Calu3 (cell line): Measurements from ENCODE around the gene SULT1E1. TPM values are rescaled to one million over a fixed set of nuclear protein-coding genes. Genes with fewer than 3 reads are reported as not detected.

Experiments used
- BruUV-seq: library from RNA; stranded (reverse); fragments of 400-500 nt; replicated peaks from 2 replicates; lab custom pipeline; 2021; lab: Mats Ljungman, UMichigan
- CTCF ChIA-PET: fragments of 300-600 bp; sonication (Branson Sonifier 250); formaldehyde crosslinking; loops from one replicate; lab custom pipeline; 2022; ENCODE audit warnings: antibody characterized with exemption; lab: Charles Lee
- DNase-seq: peaks from one replicate; pipeline ENCODE4 v3.0.0; 2022
- H3K27ac Mint-ChIP-seq: one replicate; pipeline ENCODE4 v1.8.0; 2022; ENCODE audit warnings: mixed read lengths; ENCODE audit not compliant: unreplicated experiment
- H3K27me3 Mint-ChIP-seq: one replicate; pipeline ENCODE4 v1.8.0; 2022; ENCODE audit warnings: mixed read lengths; ENCODE audit not compliant: unreplicated experiment
- H3K36me3 Mint-ChIP-seq: one replicate; pipeline ENCODE4 v1.8.0; 2022; ENCODE audit warnings: mild to moderate bottlenecking, moderate library complexity, mixed read lengths; ENCODE audit not compliant: insufficient read depth, unreplicated experiment
- H3K4me1 Mint-ChIP-seq: one replicate; pipeline ENCODE4 v1.8.0; 2022; ENCODE audit warnings: mild to moderate bottlenecking, low read depth, mixed read lengths; ENCODE audit not compliant: unreplicated experiment
- H3K4me3 Mint-ChIP-seq: one replicate; pipeline ENCODE4 v1.8.0; 2022; ENCODE audit warnings: mild to moderate bottlenecking, low read depth, moderate library complexity, mixed read lengths; ENCODE audit not compliant: unreplicated experiment
- H3K9me3 Mint-ChIP-seq: one replicate; pipeline ENCODE4 v1.8.0; 2022; ENCODE audit warnings: low read depth, mixed read lengths; ENCODE audit not compliant: unreplicated experiment
- intact Hi-C: fragments of 100-400 bp; cut with micrococcal nuclease; formaldehyde crosslinking; loops from one replicate; pipeline ENCODE4 v1.10.0; 2022; ENCODE audit not compliant: unreplicated experiment
- total RNA-seq: library from RNA; stranded (reverse); gene quantifications from 2 replicates; pipeline ENCODE4 v1.2.3, GENCODE V29; 2022
- TF ChIP-seq, protein P1 (sequence below): fragments of 200-600 bp; IDR thresholded peaks from one replicate; pipeline ENCODE4 v1.8.0; 2022; ENCODE audit warnings: antibody characterized with exemption; ENCODE audit not compliant: unreplicated experiment

The SULT1E1 gene
- total RNA-seq, 1 experiment from 2014 or later: 2.4 TPM

DNA sequence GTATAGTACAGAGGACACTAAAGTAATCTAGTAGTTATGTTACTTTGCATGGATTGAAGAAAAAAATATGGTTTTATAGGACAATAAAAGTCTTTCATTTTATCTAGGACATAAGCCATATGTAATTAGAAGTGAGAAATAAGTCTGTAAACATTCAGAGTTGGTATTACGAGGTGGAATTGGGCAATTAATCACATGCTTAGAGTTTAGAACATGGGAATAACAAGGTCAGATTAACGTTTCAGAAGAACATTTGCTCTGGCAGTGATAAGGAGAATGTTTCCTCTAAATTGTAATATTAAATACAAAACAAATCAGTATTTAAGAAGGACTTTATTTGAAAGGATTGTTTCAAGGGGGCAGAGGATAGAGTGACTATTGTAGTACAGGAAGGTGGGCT lies 15.6 kb upstream of the SULT1E1 start:
- Mint-ChIP-seq H3K4me3 (no peak overlapping the region), H3K9me3 (no peaks in the 10 kb centered on the region), H3K27ac (no peak overlapping the region), H3K27me3 (no peaks in the 10 kb centered on the region), H3K36me3 (no peaks in the 10 kb centered on the region), H3K4me1 (peaks cover 32% of the 10 kb centered on the region)
- no TSS peak for BruUV-seq
- TF ChIP-seq, protein P1, sequence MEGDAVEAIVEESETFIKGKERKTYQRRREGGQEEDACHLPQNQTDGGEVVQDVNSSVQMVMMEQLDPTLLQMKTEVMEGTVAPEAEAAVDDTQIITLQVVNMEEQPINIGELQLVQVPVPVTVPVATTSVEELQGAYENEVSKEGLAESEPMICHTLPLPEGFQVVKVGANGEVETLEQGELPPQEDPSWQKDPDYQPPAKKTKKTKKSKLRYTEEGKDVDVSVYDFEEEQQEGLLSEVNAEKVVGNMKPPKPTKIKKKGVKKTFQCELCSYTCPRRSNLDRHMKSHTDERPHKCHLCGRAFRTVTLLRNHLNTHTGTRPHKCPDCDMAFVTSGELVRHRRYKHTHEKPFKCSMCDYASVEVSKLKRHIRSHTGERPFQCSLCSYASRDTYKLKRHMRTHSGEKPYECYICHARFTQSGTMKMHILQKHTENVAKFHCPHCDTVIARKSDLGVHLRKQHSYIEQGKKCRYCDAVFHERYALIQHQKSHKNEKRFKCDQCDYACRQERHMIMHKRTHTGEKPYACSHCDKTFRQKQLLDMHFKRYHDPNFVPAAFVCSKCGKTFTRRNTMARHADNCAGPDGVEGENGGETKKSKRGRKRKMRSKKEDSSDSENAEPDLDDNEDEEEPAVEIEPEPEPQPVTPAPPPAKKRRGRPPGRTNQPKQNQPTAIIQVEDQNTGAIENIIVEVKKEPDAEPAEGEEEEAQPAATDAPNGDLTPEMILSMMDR: no peak
- intact Hi-C loops: no loop called here
- CTCF ChIA-PET: no interaction called here
- DNase-seq: no peak

DNA sequence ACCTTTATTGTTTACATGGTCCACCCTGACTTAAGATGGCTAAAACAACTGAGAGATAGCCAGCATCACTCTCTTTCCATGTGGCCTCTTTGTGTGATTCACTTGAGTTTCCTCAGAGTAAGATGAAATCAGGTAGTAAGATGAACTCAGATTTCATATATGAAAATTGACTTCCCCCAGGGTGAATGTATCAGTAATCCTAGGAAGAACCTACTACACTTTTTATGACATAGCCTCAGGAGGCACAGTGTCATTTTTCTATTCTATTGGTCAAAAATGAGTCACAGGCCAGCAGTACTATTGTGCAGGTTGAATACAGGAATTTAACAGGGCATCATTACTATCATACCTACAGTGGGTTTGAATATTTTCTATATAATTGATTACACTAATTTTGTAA lies 14.6 kb upstream of the SULT1E1 start:
- no peak overlapping the region for H3K4me3 Mint-ChIP-seq
- CTCF ChIA-PET: no interaction called here
- no peaks in the 10 kb centered on the region for H3K9me3 Mint-ChIP-seq
- TF ChIP-seq, protein P1: no peak
- no peaks in the 10 kb centered on the region for H3K36me3 Mint-ChIP-seq
- no peak overlapping the region for H3K27ac Mint-ChIP-seq
- no peak for DNase-seq
- H3K27me3 Mint-ChIP-seq: no peaks in the 10 kb centered on the region
- intact Hi-C loops: no loop called here
- BruUV-seq: no TSS peak
- peaks cover 32% of the 10 kb centered on the region for H3K4me1 Mint-ChIP-seq

DNA sequence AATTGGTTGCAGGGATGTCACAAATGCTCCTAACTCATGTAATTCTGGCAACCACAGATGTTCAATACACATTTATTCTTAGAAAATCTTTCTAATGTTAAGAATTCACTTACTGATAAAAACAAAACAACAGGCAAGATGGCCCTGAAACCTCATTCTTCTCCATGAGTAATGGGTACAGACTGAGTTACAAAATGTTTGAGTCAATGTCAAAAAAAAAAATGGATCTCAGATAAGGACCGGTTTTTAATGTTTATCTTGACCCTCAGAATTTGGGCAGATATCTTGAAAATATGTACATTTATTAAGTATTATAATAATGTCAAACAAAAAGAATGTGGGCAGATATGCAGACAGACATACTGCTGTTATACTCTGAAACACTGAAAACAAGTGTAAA lies 1.8 kb upstream of the SULT1E1 start:
- BruUV-seq: no TSS peak
- no peak overlapping the region for H3K27ac Mint-ChIP-seq
- no peaks in the 10 kb centered on the region for H3K9me3 Mint-ChIP-seq
- H3K4me3 Mint-ChIP-seq: no peak overlapping the region
- CTCF ChIA-PET: no interaction called here
- DNase-seq: no peak
- intact Hi-C loops: no loop called here
- no peaks in the 10 kb centered on the region for H3K36me3 Mint-ChIP-seq
- no peaks in the 10 kb centered on the region for H3K4me1 Mint-ChIP-seq
- TF ChIP-seq, protein P1: no peak
- no peaks in the 10 kb centered on the region for H3K27me3 Mint-ChIP-seq

DNA sequence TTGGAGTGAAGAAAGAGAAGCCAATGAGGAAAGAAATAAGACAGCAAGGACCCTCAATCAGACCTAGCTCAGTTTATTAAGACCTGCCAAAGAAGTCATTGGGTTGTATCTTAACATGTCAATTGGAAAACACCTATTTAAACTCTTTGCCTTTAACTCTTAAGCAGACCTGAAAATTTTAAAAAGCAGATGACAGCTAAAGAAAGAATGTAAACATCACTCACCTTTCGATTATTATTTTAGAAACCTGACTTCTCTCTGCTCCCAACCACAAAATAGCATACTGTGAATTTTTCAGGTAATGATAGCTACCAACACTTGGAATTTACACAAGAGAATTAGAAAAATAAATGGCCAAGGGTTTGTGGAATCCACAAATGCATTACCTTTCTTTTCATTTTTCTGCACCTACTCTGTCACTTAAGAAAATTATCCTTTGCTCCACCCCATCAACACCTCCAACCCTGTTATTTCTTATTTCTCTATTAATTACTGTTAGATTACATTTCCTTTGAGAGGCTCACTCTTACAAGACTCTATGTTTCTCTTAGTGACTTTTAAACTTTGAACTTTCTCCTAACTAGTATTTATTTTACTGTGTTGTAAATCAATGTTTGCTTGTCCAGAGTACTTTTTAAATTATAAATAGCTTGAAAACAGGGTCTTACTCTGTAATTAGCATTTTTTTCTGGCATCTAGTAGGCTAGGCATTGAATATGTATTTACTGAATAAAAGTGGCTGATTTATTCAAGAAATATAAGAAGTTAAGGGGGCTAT lies 765 bp upstream of the SULT1E1 start:
- intact Hi-C loops: no loop called here
- Mint-ChIP-seq H3K9me3 (no peaks in the 10 kb centered on the region), H3K4me1 (no peaks in the 10 kb centered on the region), H3K4me3 (no peak overlapping the region), H3K27ac (no peak overlapping the region), H3K27me3 (no peaks in the 10 kb centered on the region), H3K36me3 (no peaks in the 10 kb centered on the region)
- BruUV-seq: no TSS peak
- DNase-seq: no peak
- TF ChIP-seq, protein P1: no peak
- CTCF ChIA-PET: no interaction called here
